ENCODE data around the gene FUT4. TPM values are rescaled to one million over a fixed set of nuclear protein-coding genes. Genes with fewer than 3 reads are reported as not detected.

The FUT4 gene
- total RNA-seq, 4 donors from 2014 or later = 3.8 to 7.4 (median 6.0) TPM

DNA sequence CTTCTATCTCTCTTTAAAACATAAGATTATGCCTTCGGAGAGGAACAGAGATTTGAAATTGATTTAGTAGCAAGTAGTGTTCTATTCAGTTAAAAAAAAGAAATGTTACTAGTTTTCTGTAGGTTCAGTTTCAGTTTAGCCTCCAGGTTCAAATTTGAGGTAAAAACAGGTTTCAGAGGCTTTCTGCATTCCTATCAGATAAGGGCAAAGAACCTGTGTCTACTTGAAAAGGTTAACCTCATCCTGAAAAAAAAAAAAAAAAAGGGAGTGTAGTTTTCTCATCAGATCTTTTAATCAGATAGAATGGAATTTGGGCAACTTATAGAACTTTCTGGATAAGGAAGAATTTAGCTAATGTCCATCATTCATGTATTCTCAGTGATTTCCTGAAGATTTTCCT, 19.4 kb upstream of the FUT4 start:
- DNase-seq = no peak
- TF ChIP-seq, protein P1, sequence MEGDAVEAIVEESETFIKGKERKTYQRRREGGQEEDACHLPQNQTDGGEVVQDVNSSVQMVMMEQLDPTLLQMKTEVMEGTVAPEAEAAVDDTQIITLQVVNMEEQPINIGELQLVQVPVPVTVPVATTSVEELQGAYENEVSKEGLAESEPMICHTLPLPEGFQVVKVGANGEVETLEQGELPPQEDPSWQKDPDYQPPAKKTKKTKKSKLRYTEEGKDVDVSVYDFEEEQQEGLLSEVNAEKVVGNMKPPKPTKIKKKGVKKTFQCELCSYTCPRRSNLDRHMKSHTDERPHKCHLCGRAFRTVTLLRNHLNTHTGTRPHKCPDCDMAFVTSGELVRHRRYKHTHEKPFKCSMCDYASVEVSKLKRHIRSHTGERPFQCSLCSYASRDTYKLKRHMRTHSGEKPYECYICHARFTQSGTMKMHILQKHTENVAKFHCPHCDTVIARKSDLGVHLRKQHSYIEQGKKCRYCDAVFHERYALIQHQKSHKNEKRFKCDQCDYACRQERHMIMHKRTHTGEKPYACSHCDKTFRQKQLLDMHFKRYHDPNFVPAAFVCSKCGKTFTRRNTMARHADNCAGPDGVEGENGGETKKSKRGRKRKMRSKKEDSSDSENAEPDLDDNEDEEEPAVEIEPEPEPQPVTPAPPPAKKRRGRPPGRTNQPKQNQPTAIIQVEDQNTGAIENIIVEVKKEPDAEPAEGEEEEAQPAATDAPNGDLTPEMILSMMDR (IDR thresholded peaks at IDR 0.05) = no peak
- no peak for TF ChIP-seq POLR2A (IDR thresholded peaks at IDR 0.05)
- 89 to 91% methylated on average over 1 of the region's 1 CpG for WGBS, 2 donors
- Histone ChIP-seq H3K9me3 (no peaks in the 10 kb centered on the region), H3K4me3 (replicated peaks in 1 of 3) (no peak overlapping the region), H3K4me1 (peaks cover 12 to 14% of the 10 kb centered on the region in 2 donors), H3K36me3 (no peaks in the 10 kb centered on the region), H3K27ac (no peak overlapping the region), H3K27me3 (no peaks in the 10 kb centered on the region)
- intact Hi-C loops (cut with DNase I) = loop anchor here (5.0 kb wide), 1 partner anchor 73 kb away; no protein-coding TSS in a partner anchor

DNA sequence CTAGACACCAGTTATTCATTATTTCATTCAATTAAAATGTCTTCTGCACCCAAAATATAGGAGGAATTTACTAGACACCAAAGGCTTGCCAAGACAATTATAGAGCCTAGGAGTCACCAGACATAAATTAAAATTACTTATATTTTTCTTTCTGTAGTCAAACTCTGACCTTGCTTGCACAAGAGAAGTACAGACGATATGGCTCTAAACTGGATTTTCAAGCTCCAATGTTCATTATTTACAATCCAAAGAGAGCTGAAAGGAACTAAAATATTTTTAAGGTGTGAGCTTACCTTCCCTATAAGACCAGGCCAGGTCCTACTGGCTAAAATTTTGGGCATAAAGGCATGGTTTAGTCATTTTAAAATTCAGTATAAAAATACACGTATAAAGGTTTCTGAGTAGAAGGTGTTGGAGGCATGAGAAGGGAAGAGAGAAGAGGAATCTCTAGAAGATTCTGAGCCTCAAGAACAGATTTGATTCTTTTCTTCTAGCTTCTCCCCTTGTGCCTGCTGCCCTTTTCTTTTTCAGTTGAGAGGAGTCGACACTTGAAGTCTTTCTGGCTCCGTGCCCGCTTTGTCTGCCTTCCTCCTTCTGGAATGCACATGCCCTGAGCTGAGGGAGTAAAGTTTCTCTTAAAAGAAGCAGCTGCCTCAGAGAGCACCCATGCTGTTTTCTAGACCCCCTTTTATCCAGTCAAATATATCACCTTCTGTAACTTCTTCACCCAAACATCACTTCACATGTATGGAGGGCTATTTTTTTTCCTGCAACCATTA, 18.0 kb upstream of the FUT4 start:
- intact Hi-C loops (cut with DNase I) = no loop called here

DNA sequence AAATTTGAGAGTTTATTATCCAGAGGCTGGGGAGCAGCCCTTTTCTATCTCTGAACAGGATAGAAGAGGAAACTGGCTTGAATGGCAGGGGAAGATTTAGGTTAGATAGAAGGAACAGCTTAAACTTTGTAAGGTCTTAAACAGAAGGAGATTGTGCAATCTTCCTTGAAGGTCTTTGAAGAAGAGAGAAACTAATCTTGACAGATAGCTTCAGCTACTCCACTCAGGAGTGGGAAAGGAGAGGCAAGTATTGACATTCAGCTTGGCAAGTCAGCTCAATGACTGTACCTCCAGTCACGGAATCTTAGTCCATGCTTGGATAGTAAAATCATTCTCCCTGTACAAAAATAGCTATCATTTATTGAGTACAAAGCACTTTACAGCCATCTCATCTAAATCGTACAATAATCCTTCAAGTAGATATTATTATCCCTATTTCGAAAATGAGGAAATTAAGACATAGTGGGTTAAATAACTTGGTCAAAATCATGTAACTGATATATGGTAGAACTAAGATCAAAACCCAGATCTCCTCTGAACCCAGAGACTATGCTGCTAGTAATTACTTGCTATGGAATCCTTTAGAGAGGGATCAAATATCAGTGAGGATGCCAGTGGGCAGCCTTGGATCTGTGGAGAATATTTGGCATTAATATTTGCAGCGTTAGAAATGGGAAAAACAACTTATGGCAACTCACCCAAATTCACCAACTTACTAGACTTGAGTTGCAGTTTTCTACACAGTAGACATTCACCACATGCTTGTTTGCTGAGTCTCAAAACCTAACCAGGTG, 16.9 kb upstream of the FUT4 start:
- Histone ChIP-seq H3K36me3 (no peaks in the 10 kb centered on the region), H3K27ac (no peak overlapping the region), H3K4me1 (peaks cover 12 to 14% of the 10 kb centered on the region in 2 donors), H3K4me3 (replicated peaks in 1 of 3) (no peak overlapping the region), H3K9me3 (no peaks in the 10 kb centered on the region), H3K27me3 (no peaks in the 10 kb centered on the region)
- TF ChIP-seq, protein P1 (IDR thresholded peaks at IDR 0.05) = no peak
- TF ChIP-seq POLR2A (IDR thresholded peaks at IDR 0.05) = no peak
- DNase-seq = no peak
- intact Hi-C loops (cut with DNase I) = no loop called here
- WGBS, 2 donors = 57% methylated on average over 4 of the region's 4 CpGs

More for the DNA sequence above, 18.0 kb upstream of the FUT4 start:
- peak; percentile 96 to 98 for DNase-seq
- H3K27me3 ChIP-seq = no peaks in the 10 kb centered on the region
- H3K27ac ChIP-seq = peak overlapping the region in 2 of 3 donors; percentile 31 to 34
- H3K4me3 ChIP-seq (replicated peaks in 1 of 3) = no peak overlapping the region
- no peaks in the 10 kb centered on the region for H3K9me3 ChIP-seq
- TF ChIP-seq, protein P1 (IDR thresholded peaks at IDR 0.05) = no peak
- TF ChIP-seq POLR2A (IDR thresholded peaks at IDR 0.05) = no peak
- WGBS, 2 donors = 19 to 21% methylated on average over 5 of the region's 5 CpGs
- H3K36me3 ChIP-seq = no peaks in the 10 kb centered on the region
- peaks cover 12 to 14% of the 10 kb centered on the region in 2 donors for H3K4me1 ChIP-seq

DNA sequence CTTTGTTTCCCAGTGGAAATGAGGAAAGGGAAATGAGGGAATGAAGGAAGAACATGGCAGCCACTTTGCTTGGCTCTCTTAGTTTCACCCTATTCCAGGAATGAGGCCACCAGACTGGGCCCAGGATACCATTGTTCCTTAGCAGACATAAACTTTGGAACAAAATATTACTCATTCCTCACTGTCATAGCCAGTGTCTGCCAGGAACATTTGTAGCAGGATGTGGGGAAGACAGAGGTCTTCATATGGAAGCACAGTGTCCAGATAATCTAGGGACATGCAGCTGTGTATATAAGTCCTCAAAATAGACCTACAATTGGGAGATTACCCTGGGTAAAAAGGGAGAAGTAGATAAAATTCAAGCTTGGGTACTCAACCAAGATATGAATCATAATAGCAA, 15.2 kb upstream of the FUT4 start:
- intact Hi-C loops (cut with DNase I) = no loop called here
- H3K4me3 ChIP-seq (replicated peaks in 1 of 3) = no peak overlapping the region
- H3K27me3 ChIP-seq = no peaks in the 10 kb centered on the region
- H3K4me1 ChIP-seq = peaks cover 12 to 14% of the 10 kb centered on the region in 2 donors
- DNase-seq = no peak
- TF ChIP-seq POLR2A (IDR thresholded peaks at IDR 0.05) = no peak
- TF ChIP-seq, protein P1 (IDR thresholded peaks at IDR 0.05) = no peak
- H3K27ac ChIP-seq = no peak overlapping the region
- no peaks in the 10 kb centered on the region for H3K9me3 ChIP-seq
- H3K36me3 ChIP-seq = no peaks in the 10 kb centered on the region

GRCh38 chr11:94532211-94532610, 11.5 kb upstream of the FUT4 start:
- WGBS, 2 donors = 92 to 94% methylated on average over 3 of the region's 3 CpGs
- no peak for DNase-seq
- Histone ChIP-seq H3K36me3 (no peaks in the 10 kb centered on the region), H3K27ac (no peak overlapping the region), H3K9me3 (no peaks in the 10 kb centered on the region), H3K4me3 (replicated peaks in 1 of 3) (no peak overlapping the region), H3K27me3 (no peaks in the 10 kb centered on the region), H3K4me1 (peaks cover 4 to 7% of the 10 kb centered on the region in 2 donors)
- intact Hi-C loops (cut with DNase I) = no loop called here
- TF ChIP-seq POLR2A (IDR thresholded peaks at IDR 0.05) = no peak
- TF ChIP-seq, protein P1 (IDR thresholded peaks at IDR 0.05) = no peak

Data from thyroid gland (tissue), 4 donors.